GM12874 (cell line): Measurements from ENCODE around the gene CCL22.

Experiments
- CTCF ChIP-seq: IDR thresholded peaks from 2 replicates; pipeline ENCODE4 v1.5.1; 2011; ENCODE audit warnings: low read depth, mild to moderate bottlenecking, control low read depth, low read length, moderate library complexity; ENCODE audit not compliant: insufficient read depth

The CCL22 gene

GRCh38 chr16:57381791-57382534, 23.4 kb downstream of the CCL22 start:
- no peak for TF ChIP-seq CTCF

- no peak for TF ChIP-seq CTCF
Measured at GRCh38 chr16:57382535-57383275, 24.1 kb downstream of the CCL22 start.

- TF ChIP-seq CTCF: no peak
Measured at GRCh38 chr16:57383276-57384247, 25.0 kb downstream of the CCL22 start.

GRCh38 chr16:57384248-57385070, 25.9 kb downstream of the CCL22 start:
- TF ChIP-seq CTCF: no peak

- TF ChIP-seq CTCF: no peak
Measured at GRCh38 chr16:57385083-57385482, 26.5 kb downstream of the CCL22 start.

- TF ChIP-seq CTCF: no peak
Measured at GRCh38 chr16:57386381-57386951, 27.9 kb downstream of the CCL22 start.
